NCI-H1417 (cell line): Measurements from ENCODE around the gene RAB11FIP5.
A peak's percentile ranks its signal among the peaks of the same experiment; 100 is the strongest.
"Not testable (repeated sequence)": the region's sequence is repeated elsewhere in the genome, so short reads cannot be mapped to it uniquely, and the experiment has no call there.

Experiments used
- DNase-seq, 3 experiments: peaks; one replicate each; lab custom pipeline; 2025; lab: John Stamatoyannopoulos, UW

RAB11FIP5 gene

GRCh38 chr2:73112913-73113854, at the start of gene RAB11FIP5:
TSS of gene RAB11FIP5 (minus strand) at chr2:73112948. CDS start at chr2:73112777, 171 bp downstream.
- peak; percentile 32 to 89 (median 87) for DNase-seq

- peak in 2 of 3 experiments; percentile 35 to 71 for DNase-seq
Measured at GRCh38 chr2:73156539-73157124, 43.9 kb upstream of the RAB11FIP5 start.

GRCh38 chr2:73142937-73143336, 30.2 kb upstream of the RAB11FIP5 start:
- no peak for DNase-seq

GRCh38 chr2:73141896-73142295, 29.1 kb upstream of the RAB11FIP5 start:
- DNase-seq = no peak

GRCh38 chr2:73135236-73135635, 22.5 kb upstream of the RAB11FIP5 start:
- no peak for DNase-seq

GRCh38 chr2:73134471-73134870, 21.7 kb upstream of the RAB11FIP5 start:
- no peak for DNase-seq

GRCh38 chr2:73133566-73134197, 20.9 kb upstream of the RAB11FIP5 start:
- no peak for DNase-seq

- DNase-seq = no peak
Measured at GRCh38 chr2:73131807-73132206, 19.1 kb upstream of the RAB11FIP5 start.

- peak in 1 of 3 experiments; percentile 38 for DNase-seq
Measured at GRCh38 chr2:73130790-73131189, 18.0 kb upstream of the RAB11FIP5 start.

GRCh38 chr2:73128841-73129535, 16.2 kb upstream of the RAB11FIP5 start:
- no peak for DNase-seq

- DNase-seq = no peak
Measured at GRCh38 chr2:73122536-73122935, 9.8 kb upstream of the RAB11FIP5 start.

GRCh38 chr2:73119611-73120239, 7.0 kb upstream of the RAB11FIP5 start:
- DNase-seq = not testable (repeated sequence)

- no peak for DNase-seq
Measured at GRCh38 chr2:73117441-73117840, 4.7 kb upstream of the RAB11FIP5 start.

- no peak for DNase-seq
Measured at GRCh38 chr2:73116182-73116960, 3.6 kb upstream of the RAB11FIP5 start.

GRCh38 chr2:73114273-73114867, 1.6 kb upstream of the RAB11FIP5 start:
- DNase-seq = no peak

- peak in 2 of 3 experiments; percentile 77 to 83 for DNase-seq
Measured at GRCh38 chr2:73112026-73112912, 479 bp downstream of the RAB11FIP5 start.

- DNase-seq = peak in 2 of 3 experiments; percentile 56 to 63
Measured at GRCh38 chr2:73111073-73112025, 1.4 kb downstream of the RAB11FIP5 start.
